Left forelimb (tissue), 1 donor: Measurements from ENCODE around the gene VTN.

Source experiments
- DNase-seq: peaks from one replicate; pipeline ENCODE4 v3.0.0-alpha.2; 2018; ENCODE audit warnings: low spot score

The VTN gene

DNA sequence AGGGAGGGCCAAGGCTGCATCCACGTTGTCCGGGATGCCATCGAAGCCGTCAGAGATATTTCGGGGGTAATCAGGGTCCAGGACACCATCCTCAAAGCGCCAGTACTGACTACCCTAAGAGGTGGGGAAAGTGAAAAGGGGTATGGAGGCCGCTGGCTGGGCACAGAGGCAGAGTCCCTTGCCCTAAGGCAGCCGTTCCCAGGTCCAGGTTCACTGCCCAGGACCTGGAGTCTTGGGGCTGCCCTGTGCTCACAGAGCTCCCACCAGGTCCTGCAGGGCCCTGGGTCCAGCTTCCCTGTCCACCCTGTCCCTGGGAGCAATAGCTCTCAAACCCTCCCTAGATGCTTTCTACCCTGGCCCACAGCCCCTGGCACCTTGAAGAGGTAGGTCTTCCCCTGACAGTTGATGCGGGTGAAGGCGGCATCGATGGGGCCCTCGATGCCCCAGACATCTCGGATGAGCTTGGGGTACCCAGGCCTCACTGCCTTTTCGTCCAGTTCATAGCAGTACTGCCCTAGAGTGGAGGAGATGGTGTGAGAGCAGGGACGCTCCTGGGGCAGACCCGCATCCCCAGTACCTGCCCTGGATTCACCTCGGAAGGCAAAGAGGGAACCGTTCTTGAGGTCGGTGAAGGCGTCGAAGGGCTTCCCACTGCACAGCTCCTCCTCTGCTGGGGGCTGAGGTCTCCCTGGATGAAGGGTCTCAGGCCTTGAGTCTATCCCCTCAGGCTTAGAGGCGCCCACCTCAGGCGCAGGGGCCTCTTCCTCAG is 1.0 kb downstream of the VTN start:
- no peak for DNase-seq

DNA sequence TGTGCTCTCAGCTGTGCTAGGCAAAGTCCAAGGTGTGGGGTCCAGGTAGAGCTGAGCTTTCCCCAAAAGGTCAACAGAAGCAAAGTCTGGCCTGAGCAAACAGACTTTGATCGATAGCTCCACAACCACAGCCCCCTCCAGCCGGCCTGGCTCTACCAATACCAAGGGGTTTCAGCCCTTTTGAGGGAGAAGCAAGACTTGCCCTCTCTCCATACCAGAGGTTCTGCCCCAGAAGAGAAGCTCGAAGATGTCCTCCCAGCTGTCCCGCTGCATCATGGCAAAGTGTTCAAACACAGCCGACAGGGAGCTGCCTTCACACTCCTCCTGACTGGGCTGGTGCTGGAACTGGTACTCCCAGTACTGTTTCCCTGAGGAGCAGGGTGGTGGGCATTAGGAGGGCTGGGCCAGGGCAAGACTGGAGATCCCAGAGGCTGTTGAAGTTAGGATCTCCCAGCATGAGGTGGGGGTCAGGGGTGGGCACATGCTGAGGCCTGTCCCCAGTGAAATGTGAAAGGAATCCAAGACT is 1.7 kb downstream of the VTN start:
- DNase-seq = no peak

DNA sequence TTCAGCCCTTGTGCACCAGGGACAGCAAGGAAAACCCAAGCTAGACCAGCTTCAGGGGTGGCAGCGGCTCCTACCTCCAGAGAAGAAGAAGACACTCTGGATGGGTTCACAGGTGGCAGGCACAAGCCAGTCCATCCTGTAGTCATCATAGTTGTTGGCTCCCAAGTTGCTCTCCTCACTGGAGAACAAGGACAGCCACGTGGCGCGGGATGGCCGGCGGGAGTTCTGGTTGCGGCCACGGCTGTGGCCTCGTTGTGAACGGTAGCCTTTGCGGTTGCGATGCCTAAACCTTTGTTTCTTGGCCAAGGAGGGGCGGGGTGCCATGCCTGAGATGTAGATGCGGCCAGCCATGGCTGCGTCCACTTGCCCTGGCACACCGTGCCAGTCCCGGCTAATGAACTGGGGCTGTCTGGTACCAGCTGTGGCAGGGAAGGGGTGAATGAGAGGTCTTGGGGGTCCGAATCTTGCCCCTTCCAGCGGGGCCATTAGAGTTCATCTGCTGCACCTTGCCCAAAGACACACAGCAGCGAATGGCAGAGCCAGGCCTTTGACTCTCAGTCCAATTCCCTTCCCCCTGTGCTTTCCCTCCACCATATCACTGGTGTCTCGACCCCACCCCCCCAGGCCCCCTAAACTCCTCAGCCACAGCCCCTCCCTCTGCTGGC is 2.3 kb downstream of the VTN start:
- no peak for DNase-seq

DNA sequence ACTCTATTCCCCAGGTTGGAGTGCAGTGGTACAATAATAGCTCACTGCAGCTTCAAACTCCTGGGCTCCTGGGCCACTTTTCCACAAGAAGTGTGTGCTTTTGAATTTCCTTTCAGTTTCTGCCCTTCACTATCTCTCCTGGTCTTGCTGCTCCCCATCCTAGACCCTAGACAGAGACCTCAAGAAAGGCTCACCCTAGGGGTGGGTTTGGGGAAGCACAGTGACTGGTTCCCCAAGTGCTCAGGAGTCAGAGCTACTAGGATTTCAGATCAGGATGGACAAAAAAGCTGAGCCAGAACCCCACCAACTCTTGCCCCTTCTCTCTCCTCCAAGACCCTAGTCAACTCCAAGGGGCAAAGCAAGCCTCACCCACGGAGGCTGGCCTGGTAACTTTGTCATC is 3.5 kb downstream of the VTN start:
- DNase-seq = no peak

DNA sequence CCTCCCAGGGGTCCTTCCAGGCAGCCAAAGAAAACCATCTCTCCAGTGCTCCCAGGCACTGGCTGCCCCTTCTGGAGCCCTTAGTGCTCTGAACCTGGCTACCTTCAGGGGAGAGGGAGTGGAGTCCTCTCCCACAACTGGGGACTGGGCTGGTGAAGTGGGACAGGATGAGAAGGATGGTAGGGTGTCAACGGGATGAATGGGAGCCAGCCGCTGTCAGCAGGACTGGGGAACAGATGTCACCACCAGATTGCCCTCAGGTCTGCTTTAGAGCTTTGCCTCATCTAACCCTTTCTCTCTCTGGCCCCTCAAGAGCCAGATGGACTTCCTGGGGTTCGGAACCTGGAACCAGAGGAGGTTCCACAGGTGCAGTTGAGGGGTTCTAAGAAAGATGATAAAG is 4.6 kb downstream of the VTN start:
- no peak for DNase-seq

DNA sequence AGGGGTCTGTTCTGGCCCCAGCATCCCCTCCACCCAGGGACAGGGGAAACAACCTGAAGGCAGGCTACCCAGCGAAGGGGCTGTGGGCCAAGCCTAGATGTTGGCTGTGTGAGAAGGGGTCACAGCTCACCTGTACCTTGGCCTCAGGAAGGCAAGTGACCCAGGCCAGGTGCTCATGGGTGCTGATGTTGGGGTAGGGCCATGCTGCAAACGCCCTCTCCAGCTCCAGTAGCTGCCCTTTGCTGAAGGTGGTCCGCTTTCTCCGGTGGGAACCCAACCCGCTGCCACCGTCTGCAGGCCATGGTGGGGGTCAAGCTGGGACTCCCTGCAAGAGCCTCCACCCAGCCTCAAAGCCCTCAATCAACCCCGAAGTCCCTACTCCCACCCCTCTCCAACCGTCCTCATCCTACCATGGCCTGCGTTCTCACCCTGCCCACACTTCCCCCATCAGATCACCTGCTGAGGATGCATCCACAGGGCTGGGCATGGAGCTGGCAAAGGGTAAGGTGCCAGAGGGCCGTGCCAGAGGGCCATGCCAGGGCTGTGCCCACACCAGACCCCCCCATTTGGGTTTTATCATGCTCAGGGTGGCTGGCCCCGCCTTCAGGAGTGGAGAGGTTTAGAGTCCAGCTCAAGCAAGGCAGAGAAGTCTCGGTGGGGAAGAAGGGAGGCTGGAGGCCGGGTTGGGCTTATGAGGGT is 5.3 kb downstream of the VTN start, which contains the start of gene SEBOX:
TSS of gene SEBOX (minus strand) at position 535 of the 699 bp plus-strand sequence. CDS start at position 487, 48 bp downstream.
- no peak for DNase-seq

DNA sequence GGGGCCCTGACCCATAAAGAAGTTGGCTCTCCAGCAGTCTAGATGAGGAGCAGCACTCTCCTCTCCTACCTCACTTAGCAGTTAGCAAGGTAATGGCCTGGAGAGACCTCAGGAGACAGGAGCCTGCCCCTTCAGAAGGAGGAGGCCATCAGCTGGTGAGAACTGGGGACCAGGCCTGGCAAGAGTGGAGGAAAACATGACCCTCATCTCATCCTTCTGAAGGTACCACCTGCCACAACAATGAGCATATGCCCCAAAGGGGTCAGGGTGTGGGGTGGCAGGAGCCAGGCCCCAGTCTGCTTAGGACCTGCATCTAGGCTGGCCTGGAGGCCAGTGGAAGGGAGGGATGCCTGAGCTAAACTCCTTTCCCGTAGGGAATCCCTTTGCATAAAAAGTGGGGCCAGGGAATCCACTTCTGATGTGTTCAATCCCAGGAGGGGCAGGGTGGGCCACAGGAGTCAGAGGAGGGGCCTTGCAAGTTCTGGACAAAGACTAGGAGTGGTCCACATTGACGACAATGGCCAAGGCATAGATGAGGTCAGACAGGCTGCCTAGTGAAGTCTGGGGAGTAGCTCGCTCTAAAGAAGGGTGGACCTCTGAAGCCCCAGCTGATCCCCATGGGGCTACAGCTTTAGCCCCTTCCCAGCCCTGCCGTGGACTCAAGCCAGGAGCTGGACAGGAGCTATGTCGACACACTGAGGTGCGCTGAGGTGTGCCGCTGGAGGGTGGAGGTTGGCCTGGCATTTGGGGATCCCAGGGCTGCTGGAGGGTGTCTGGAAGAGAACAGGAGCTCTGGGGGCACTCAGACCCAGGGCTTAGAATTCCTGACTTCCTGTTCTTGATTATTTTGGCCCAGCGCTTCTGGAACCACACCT is 6.1 kb downstream of the VTN start:
- DNase-seq = no peak

DNA sequence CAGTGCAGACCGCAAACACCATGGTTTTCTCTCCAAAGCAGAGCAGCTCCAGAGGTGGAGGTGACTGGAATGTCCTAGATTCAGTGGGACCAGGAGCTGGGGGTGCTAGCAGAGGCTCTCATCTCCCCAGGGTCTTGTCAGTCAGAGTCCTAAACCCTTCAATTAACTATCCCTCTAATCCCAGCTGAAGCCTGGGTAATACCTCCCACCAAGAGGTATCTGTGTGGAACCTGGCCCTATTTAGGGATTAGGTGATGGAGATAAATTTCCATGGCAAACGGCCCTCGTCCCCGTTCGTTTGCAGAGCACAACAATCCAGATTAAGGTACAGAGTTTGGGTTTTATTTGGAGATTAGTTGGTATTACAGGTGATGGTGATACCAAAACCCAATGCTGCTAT is 6.9 kb downstream of the VTN start:
- no peak for DNase-seq

DNA sequence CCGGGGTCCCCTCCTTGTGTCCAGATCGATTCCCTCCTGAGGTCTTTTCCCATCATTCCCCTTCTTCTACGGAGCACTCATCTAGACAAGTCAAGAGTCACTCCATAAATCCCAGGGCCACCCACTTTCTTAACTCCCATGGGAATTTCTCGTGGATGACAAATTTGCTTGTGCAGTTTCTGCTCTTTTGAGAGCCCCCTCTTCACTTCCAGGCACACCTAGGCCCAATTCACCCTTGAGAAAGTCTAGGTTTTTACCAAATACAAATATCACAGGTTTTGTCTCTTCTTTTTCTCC is 12.3 kb downstream of the VTN start:
- DNase-seq = no peak

DNA sequence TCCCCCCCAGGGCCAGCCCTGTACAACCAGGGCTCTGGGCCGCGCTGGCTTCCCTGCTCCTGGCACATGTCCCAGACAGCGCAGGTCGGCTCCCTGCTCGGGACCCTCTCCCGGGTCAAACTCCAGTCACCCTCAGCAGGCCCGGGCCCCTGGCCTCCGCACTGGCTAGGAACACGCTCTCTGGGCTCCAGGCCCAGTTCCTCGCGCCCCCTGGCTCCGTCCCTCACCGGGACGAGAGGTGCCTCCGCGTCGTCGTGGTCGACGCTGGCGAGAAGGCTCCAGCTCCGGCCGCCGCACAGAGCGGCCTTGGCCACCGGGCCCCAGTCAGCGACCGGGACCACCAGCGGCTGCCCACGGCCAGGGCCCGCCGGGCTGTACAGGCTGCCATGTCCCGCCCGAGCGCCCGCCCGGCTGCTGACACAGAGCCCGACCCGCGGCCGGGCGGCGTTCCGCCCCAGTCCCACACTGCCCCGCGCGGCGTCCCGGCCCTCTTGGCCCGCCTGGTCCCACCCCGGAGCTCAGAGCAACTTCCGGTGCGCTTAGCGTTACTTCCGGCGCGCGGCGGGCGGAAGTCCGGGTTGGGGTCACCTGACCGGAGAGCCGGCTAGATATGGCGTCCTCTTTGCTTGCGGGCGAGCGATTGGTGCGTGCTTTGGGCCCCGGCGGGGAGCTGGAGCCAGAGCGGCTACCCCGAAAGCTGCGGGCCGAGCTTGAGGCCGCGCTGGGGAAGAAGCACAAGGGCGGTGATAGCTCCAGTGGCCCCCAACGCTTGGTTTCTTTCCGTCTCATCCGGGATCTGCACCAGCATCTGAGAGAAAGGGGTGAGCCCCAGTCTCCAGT is 12.8 kb downstream of the VTN start, which contains the start of gene POLDIP2:
TSS of gene POLDIP2 (minus strand) at position 467 of the 840 bp plus-strand sequence. CDS start at position 388, 79 bp downstream.
- peak; percentile 97 for DNase-seq

DNA sequence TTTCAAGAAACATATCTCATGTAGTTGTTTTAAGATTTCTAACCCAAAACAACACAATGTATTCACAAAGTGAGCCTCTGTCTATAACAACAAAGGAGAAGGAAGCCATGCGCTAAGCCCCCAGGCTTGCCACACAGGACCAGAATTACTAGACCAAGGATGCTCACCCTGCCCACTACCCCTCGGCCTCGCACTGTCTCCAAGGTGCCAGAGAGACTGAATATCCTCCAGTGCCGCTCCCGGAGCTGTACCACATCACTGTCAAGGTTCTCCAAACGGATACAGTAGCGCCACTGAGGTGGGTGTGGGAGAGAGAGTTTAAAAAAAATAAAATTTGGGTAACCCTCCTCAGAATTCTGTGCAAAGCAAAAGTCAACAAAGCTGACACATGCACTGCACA is 19.8 kb downstream of the VTN start:
- no peak for DNase-seq

DNA sequence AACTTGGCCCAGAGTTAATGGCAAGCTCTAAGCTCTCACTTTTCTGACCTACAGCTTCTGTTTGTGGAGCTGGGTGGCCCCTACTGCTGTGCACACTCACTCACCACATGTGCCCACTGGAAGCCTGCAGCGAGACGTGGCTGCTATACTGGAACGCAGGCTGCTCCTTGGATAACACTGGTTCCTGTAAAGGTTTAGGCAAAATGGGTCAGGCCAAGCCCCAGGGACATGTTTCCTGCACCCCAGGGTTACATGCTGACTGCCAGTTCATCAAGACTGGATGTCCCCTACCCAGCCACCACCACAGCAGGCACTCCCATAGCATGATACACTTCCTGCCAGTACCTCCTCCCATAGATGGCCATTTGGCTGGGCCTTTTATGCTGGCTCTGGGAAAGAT is 21.1 kb downstream of the VTN start:
- DNase-seq = no peak

DNA sequence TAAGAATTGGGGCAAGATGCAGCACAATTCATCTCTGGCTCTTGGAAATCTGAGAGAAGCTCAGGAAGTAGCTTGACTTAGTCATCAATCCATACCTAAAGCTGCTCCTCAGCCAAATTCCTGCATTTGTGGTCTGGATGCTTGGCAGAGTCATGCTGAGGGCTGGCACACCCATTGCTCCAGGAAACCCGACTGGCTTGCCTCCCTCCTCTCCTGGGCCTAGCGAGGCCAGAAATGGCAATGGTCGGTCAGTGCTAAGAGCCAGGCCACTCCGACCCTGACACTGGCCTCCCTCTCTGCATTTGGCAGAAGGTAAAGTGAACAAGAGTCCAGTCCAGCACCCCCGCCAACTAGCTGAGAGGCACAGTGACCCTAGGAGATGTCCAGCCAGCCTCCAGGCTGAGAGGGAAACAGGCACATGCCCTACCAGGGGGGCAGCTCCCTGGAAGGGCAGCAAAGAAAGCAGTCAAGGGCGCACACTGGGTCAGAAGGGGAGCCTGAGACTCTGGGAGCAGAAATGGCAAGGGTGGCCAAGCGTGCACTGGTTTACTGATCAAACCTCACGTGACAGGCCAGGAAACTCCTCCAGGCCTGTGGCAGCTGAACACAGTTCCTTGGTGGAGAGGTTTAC is 22.7 kb downstream of the VTN start:
- no peak for DNase-seq

DNA sequence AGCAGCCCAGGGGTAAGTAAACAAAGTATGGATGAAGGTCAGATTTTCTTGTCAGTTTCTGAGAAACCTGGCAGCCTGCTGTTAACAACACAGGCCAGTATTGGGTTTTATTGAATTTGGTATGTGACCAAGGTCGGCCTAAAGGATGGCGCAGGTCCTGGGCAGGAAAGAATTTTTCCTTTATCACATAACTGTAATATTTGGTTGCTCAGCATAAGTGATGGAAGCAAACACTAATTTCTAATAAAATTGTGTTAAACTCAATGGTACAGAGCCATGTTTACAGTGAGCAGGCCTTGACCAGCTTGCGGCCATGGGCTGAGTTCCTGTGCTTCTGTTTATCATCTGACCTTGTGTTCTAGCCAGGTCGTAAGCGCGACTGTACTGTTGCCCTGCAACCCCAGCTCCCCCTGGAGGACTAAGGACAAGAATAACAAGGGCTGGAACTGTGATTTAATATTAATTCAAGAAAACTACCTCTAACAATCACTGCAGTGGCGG is 23.3 kb downstream of the VTN start:
- no peak for DNase-seq

DNA sequence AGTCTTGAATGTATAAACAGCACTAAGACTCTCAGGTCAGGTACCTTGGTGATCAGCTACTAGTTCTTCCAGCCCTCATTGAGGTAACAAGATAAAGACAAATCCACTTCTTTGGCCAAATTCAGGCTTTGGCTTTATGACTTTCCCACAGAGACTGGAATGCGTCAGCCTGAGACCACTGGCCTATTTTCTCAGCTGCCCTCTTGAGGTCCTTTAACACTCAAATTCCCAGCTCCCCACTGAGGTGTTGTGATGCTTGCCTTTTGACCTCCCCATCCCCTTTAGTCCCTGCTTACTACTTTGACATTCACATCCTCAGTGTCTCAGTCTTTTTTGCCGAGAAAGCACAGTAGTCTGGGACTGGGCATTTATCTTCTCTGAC is 23.9 kb downstream of the VTN start:
- DNase-seq = no peak

DNA sequence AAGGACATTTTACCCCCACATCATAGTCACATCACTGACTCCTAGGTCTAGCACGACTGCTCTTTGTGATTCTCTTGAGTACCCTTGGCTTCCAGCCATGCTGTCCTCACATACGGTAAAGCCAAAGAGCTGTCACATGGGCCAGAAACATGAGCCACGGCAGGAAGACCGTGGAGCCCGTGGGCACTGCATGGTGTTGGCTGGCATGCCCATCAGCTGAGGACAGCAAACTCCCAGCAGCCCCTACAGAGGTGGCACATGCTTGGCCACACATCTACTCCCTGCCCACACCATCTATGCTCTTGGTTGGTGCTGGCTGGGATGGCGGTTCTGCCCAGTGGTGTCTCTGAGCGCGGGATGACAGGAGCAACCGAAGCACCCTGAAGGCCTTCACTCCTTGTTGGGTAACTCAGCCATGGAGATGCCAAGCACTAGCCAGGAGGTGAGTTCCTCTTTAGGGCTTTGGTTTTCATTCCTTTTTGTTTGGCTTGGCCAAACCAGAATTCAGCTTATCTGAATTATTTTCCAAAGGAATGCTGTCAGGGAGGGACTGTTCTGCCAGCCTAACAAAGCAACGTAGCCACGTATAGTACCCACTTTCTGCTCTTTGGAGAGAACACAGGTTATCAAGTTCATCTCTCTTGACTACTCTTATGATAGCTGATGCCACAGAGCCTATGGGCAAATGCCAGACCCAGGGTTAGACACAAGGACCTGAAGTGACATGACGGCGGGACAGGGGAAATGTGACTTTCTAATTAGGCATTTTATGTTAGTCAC is 24.5 kb downstream of the VTN start:
- no peak for DNase-seq

DNA sequence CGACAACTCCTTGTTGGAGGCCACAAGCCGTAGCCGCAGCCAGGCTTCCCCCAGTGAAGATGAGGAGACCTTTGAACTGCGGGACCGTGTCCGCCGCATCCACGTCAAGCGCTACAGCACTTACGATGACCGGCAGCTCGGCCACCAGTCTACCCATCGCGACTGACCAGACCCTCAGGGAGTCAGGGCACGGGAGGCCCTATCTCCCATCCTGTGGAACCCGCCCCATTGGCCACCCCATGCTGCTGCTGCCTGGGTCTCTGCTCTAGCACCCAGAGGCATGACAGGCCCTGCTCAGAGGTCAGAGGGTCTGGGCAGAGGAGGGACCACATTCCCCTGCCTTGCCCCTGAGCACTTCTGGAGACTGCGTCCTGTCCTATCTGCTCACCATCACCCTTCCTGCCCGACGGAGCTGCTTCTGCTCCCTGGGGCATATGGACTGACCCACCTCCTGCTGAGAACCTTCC is 25.6 kb downstream of the VTN start:
- no peak for DNase-seq

DNA sequence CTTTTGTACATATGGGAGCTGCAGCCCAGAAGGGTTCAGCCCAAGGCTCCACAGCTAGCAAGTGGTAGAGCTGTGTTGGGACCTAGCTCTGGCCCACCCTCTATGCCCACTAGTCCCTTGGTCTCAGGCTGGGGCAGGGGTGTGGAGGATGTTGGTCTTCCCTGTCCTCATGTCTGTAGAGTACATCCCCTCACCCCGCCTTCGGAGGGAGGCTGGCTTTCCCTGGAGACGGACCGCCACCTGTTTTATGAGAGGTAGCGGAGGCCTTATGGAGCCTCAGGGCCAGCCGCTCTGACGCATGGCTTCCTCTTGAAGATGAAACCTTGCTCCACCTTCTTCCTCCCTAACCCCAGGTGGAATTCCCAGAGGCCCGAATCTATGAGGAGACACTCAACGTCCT is 26.1 kb downstream of the VTN start:
- no peak for DNase-seq

DNA sequence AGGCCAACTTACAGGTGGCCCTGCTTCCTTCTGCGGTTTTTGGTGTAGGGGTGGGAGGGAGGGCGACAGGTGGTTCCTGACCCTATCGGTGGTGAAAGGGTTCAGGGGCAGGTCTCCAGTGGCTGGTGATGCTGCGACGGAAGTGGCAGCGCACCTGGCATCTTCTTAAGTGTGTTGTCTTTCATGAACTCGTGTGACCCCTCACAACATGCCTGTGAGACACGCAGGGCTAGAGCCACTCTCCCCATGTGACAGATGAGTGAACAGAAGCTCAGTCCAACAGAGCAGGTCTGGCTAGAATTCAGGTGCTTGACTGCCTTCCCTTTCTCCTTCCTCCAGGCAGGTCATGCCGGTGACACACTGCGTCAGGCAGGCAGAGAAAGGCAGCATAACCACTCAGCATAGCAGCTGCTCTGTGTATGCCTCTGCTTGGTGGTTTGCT is 26.6 kb downstream of the VTN start:
- DNase-seq = no peak
